Fibroblast of skin of abdomen (primary cell): Measurements from ENCODE around the gene VASP.
A peak's percentile ranks its signal among the peaks of the same experiment; 100 is the strongest.
"Not testable (repeated sequence)": the region's sequence is repeated elsewhere in the genome, so short reads cannot be mapped to it uniquely, and the experiment has no call there.

ENCODE experiments used
- DNase-seq: peaks from one replicate; pipeline ENCODE4 v3.0.0-alpha.2; 2013

Gene VASP

GRCh38 chr19:45497791-45498190, 9.5 kb upstream of the VASP start:
- no peak for DNase-seq

- no peak for DNase-seq
These were observed 8.7 kb upstream of the VASP start, which contains the start of gene PPM1N for GRCh38 chr19:45498411-45499195. TSS of gene PPM1N (plus strand) at chr19:45498443. CDS start at chr19:45498473, 30 bp downstream.

GRCh38 chr19:45499196-45500180, 7.8 kb upstream of the VASP start:
- peak; percentile 30 for DNase-seq

- peak; percentile 22 for DNase-seq
These were observed 6.2 kb upstream of the VASP start for GRCh38 chr19:45500918-45501729.

DNA sequence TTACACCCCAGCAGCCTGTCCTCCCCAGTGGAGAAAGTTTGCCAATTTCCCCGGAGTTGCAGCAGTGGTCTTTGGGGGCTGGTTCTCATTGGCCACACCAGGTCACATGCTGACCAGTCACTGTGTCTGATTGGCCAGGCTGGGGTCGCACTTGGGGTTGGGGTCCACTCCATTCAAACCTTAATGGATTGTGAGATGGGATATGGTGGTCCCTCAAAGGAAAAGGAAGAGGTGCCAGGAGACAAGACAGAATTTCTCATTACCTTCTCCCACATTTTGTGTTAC, 5.6 kb upstream of the VASP start:
- DNase-seq, result no peak

DNA sequence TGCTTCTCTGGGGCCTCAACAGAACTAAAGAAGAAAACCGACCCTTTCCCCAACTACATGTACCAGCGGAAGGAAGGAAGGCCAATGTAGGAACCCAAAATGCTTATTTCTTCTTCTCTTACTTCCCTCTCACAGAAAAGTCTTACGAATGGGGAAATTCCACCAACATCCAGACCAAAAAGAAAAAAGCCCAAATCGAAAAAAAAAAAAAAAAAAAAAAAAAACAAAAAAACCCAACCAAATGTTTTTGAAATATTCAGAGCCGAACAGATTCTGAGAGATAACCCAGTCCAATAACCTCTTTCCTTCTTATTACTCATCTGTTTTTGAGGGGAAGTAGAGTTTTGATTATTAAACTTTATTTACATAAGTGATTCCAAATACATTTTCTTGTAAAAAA, 5.2 kb upstream of the VASP start:
- DNase-seq, result no peak

GRCh38 chr19:45503909-45504308, 3.4 kb upstream of the VASP start:
- no peak for DNase-seq

DNA sequence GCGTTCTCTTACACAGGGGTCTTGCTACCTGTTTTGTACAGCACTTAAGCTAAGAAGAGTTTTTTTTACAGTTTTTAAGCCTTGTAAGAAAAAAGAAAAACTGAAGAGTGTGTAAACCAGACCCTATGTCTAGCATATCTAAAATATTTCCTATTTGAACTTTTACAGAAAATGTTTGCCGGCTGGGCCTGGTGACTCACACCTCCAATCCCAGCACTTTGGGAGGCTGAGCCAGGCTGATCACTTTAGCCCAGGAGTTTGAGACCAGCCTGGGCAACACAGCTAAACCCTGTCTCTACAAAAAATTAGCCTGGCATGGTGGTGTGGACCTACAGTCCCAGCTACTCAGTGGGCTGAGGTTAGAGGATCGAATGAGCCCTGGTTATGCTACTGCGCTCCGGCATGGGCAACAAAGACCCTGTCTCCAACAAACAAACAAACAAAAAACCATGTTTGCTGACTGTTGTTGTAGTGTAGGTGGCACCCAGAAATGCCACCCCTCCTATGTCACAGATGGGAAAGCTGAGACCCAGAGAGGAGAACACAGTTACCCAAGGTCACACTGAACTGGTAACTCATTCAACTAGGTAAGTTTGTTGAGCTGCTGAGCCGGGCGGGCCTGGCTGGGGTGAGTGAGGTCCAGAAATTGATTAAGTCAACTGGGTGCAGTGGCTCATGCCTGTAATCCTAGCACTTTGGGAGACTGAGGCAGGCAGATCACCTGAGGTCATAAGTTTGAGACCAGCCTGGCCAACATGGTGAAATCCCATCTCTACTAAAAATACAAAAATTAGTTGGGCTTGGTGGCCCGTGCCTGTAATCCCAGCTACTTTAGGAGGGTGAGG, 1.9 kb upstream of the VASP start:
- peak; percentile 51 for DNase-seq

DNA sequence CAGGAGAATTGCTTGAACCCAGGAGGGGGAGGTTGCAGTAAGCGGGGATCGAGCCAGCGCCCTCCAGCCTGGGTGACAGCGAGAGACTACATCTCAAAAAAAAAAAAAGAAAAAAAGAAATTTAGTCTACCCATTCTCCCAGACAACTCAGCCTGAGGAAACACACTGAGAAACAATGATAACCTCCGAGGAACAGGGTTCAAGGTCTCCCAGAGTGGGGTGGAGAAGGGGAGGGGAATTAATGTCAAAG, 1.4 kb upstream of the VASP start:
- DNase-seq, result no peak

DNA sequence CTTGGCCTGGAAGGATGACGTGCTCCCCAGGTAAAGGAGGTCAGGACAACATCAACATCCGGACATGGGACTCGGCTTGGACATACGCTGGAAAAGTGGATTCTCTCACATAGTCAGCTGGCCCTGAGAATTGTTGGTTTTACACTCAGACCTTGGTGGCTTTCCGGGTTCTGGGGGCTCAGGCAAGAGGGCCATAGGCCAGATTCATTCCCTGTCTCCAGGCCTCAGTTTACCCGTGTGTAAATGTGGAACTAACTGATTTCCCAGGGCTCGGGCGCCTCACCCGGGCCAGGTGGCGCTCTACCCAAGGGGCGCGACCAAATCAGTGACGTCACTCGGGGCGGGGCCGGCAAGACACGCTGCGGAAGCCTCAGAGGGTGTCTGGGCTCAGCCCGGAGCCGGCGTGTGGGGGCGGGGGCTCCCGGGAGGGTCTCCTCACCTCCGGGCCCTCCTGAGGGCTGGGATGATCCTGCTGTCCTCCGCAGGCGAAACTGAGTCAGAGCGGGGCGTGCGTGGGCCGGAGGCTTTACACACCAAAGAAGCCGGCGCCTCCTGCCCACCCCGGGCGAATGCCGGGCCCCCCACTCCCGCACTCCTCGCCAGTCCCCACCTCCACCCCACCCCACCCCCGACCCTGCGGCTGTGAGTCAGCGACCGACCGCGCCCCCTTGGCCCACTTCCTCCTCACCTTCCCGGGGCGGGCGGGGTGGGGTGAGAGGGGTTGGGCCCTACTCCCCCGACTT, 862 bp upstream of the VASP start:
- peak; percentile 92 for DNase-seq

GRCh38 chr19:45507872-45508416, 665 bp downstream of the VASP start:
- DNase-seq, result no peak

- DNase-seq, result peak; percentile 39
These were observed 1.2 kb downstream of the VASP start for GRCh38 chr19:45508417-45508860.

DNA sequence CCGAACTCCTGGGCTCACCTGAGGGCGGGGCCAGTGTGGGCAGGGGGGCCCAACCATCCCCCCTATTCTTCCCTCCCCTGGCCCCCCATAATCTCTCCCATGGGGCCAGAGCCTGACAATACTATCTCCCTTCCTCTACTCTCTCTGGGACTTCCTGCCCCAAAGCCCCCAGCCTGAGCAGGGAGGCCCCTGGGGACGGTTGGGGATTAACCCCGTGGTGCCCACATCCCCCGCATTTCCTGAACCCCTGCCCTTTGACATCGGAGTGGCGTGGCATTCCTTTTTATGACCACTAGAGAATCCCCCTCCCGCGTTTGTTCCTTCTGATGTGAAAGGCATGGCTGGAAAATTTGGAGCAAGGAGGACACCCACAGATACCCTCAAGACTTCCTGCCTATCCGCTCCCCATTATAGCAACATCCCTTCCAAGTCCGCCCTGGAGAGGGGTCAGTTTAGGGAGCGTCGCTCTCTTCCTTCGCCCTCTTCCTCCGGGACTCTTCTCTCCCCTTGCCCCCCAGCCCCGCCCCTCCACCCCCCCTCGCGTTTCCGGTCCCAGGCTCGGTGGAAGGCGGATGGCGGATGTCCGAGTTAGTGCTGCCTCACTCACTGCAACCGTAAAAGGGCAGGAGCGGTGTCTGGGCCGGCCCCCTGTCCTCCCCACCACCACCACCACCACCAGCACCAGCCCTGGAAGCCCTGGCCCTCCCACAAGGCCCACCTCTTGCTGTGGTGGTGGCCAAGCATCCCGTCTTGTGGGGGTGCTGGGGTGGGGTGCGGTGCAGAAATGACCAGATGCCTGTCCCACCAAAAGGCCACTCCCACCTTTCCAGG, 1.8 kb downstream of the VASP start:
- DNase-seq, result peak; percentile 75

GRCh38 chr19:45509692-45510015, 2.4 kb downstream of the VASP start:
- no peak for DNase-seq

DNA sequence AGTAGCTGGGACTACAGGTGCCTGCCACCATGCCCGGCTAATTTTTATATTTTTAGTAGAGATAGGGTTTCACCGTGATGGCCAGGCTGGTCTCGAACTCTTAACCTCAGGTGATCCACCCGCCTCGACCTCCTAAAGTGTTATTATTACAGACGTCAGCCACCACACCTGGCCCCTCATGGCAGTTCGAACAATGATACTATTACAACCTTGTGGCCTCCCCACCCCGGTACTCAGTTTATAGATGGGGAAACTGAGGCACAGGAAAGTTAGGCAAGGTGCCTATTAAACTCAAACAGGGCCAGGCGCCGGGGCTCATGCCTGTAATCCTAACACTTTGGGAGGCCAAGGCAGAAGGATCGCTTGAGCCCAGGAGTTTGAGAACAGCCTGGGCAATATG, 3.1 kb downstream of the VASP start:
- not testable (repeated sequence) for DNase-seq

GRCh38 chr19:45511074-45511473, 3.8 kb downstream of the VASP start:
- DNase-seq, result no peak

- no peak for DNase-seq
These were observed 5.7 kb downstream of the VASP start for GRCh38 chr19:45512881-45513483.

DNA sequence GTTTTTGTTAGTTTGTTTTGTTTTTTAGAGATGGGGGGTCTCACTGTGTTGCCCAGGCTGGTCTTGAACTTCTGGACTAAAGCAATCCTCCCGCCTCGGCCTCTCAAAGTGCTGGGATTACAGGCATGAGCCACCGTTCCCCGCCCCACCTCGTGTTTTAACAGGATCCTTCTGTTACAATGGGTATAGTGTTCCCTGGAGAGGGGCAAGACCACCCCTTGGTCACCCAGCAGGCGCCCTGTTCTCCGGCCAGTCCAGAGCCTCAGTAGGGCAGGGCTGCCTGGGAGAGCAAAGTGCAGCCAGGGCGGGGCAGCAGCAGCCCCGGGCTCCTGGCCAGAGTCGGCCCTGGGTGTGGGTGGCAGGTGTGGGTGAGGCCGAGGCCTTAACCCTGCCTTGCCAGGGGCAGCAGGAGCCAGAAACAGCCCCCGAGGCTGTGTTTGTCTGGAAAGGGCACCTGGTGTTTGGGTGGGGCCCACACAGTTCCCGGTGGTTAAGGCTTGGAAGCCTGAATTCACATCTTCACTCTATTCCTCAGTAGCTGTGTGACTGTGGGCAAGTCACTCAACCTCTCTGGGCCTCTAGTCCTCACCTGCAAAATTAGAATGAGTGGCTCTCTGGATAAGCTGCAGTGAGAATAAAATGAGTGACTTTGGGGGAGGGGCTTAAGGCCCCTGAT, 7.2 kb downstream of the VASP start:
- no peak for DNase-seq

GRCh38 chr19:45515081-45515624, 7.9 kb downstream of the VASP start:
- DNase-seq, result no peak
